IPS DF 4.7 (cell line): Measurements from ENCODE around the gene SUN2.
"Not testable (repeated sequence)": the region's sequence is repeated elsewhere in the genome, so short reads cannot be mapped to it uniquely, and the experiment has no call there.

Experiments
- DNase-seq: peaks from one replicate; pipeline ENCODE4 v3.0.0-alpha.2; 2013; ENCODE audit warnings: low spot score; ENCODE audit errors: extremely low read depth

The SUN2 gene, protein sequence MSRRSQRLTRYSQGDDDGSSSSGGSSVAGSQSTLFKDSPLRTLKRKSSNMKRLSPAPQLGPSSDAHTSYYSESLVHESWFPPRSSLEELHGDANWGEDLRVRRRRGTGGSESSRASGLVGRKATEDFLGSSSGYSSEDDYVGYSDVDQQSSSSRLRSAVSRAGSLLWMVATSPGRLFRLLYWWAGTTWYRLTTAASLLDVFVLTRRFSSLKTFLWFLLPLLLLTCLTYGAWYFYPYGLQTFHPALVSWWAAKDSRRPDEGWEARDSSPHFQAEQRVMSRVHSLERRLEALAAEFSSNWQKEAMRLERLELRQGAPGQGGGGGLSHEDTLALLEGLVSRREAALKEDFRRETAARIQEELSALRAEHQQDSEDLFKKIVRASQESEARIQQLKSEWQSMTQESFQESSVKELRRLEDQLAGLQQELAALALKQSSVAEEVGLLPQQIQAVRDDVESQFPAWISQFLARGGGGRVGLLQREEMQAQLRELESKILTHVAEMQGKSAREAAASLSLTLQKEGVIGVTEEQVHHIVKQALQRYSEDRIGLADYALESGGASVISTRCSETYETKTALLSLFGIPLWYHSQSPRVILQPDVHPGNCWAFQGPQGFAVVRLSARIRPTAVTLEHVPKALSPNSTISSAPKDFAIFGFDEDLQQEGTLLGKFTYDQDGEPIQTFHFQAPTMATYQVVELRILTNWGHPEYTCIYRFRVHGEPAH

DNA sequence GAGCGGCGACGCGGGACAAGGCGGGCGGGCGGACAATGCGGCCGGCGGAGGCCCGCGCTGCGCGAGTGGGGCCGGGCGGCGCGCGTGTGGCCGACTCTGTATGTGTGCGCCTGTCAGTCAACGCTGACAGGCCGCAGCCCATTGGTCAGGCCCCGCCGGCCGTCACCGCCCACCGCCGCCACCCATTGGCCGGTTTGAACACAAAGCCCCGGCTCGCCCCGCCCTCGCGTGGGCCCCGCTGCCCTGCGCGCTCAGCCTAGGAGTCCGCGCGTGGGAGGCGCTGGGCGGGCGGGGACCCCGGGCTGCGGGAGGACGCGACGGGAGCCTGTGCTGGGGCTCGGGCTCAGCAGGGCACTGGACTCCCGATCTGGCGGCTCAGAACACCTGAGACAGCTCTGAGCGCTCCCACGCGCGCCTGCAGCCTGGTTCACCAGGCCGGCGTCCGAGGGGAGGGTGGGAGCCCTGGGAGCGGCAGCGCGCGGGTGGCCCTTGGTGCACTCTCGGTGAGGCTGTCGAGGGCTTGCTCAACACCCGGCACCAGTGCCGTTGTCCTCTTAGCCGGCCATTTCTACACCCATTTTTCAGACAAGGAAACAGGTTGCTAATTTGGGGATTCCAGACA lies at the start of gene SUN2:
Gene SUN2, minus strand, starts transcription at position 88 of the 622 bp plus-strand sequence. CDS start 3,370 bp downstream, outside the sequence.
- no peak for DNase-seq

DNA sequence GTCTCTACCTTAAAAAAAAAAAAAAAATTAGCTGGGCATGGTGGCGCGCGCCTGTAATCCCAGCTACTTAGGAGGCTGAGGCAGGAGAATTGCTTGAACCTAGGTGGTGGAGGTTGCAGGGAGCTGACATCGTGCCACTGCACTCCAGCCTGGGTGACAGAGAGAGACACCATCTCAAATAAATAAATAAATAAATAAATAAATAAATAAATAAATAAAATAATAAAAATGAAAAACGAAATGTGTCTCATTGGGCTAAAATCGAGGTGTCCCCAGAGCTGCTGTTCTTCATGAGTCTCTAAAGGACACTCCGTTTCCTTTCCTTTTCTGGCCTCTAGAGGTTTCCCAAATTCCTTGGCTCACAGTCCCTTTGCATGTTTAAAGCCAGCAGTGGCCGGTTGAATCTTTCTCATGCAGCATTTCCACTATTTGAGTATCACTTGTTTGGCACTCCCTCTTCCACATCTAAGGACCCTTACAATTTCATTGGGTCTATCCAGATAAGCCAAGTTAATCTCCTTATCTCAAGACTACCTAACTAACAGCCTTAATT lies 49.3 kb upstream of the SUN2 start:
- not testable (repeated sequence) for DNase-seq

DNA sequence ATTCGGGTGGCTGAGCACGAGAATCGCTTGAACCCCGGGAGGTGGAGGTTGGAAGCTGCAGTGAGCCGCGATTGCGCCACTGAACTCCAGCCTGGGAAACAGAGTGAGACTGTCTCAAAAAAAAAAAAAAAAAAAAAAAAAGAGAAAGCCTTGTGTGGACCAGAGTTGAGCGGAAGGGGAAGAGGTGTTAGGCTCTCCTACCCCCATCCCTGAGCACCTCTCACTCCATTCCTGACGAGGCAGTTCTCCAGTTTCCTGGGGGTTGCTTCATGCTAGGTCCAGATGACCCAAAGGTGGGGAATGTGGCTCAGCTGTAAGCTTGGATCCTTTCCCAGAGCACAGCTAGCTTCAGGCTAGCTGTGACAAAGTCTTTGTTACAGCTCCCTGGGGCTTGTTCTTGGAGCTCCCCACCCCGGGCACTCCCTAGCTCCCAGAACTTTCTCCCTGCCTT lies 46.9 kb upstream of the SUN2 start:
- no peak for DNase-seq

DNA sequence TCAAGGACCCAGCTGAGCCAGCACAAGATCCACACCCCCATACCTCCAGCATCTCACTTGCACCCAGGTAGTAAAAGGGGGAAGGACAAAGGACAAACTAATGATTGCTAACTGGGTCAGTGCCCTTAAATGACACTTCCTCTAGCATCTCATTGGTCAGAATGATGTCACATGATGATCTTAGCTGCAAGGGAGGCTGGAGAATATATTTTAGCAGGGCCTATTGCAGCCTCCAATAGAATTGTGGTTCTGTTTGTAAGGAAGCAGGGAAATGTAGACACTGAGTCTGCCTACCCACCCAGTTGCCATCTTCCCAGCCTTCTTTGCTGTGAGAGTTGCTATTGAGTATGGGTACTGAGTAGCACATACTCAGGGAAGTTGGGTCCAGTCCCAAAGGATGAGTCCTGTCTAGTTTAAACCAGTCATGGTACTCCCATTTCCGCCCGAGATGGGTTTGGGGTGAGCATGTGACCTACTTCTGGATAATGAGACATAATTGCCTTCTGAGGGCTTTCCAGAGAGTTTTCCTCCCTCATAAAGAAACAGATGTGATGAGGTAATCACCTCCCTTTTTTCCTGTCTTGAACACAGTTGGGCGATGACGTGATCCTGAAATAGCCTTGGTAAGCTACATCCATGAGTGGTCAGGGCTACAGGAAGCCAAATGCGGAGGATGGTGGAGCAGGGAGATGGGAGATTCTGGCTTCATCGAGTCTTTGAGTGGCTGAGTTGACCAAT lies 43.6 kb upstream of the SUN2 start:
- no peak for DNase-seq

DNA sequence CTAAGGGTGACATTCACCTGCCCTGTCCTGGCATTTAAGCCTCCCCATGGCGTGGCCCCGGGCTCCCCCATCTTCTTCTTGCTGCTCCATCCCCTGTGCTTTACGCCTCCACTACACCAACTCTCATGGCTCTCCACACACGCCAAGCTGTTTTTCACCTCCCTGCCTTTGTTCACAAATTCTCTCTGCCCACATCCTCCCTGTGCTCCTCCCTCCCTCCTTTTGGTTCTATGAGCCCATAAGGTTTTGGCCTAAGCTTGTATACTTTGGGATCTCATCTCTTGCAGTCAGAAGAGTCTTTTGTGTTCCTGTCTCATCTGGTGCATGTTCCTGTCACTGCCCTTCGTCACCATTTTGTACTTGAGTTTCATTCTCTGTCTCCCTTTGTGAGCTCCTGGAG lies 42.7 kb upstream of the SUN2 start:
- DNase-seq = no peak

DNA sequence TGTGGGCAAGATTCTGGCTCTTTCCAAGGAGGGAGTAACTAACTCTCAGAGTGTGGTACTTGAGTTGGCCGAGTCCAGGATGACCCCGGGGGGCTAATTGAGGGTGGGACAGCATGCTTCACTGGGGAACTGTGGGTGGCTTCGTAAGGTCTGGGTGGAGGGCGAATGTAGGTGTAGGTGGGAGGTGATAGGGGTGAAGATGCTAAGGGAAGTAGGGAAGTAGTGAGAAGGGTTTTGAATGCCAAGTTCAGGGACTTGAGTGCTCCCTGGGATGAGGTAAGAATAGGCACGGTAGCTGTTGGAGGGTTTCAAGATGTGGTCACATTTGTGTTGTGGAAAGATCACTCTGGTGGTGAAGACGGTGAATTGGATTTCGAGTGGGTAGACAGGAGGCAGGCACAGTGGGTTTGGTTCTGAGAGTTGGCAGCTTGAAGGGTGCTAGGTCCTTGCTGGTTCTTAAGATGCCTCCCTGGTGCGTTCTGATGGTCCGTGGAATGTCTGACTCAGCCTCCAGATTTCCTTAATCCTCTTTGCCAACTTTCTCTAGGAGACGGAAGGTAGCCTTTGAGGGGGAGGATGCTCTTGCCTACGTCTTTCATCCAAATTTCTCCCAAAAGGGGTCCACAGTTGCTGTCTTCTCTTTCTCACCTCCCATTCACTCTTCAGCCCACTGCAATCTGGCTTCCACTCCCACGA lies 40.6 kb upstream of the SUN2 start:
- no peak for DNase-seq

DNA sequence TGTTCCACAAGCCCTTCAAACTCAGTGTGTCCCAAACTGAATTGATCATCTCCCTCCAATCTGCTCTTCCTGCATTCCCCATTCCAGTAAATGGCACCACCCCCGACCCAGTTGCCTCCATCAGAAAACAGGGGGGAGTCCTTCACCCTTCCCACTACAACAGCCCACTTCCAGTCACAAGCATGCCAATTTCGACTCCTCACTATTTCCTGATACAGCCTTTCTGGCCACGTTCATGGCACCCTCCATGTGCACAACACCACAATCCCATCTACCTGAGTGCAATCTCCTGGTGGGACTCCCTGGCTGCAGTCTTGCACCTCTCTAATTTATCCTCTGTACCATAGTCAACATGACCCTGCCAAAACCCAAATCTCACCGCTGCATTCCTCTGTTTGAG lies 39.8 kb upstream of the SUN2 start:
- no peak for DNase-seq

DNA sequence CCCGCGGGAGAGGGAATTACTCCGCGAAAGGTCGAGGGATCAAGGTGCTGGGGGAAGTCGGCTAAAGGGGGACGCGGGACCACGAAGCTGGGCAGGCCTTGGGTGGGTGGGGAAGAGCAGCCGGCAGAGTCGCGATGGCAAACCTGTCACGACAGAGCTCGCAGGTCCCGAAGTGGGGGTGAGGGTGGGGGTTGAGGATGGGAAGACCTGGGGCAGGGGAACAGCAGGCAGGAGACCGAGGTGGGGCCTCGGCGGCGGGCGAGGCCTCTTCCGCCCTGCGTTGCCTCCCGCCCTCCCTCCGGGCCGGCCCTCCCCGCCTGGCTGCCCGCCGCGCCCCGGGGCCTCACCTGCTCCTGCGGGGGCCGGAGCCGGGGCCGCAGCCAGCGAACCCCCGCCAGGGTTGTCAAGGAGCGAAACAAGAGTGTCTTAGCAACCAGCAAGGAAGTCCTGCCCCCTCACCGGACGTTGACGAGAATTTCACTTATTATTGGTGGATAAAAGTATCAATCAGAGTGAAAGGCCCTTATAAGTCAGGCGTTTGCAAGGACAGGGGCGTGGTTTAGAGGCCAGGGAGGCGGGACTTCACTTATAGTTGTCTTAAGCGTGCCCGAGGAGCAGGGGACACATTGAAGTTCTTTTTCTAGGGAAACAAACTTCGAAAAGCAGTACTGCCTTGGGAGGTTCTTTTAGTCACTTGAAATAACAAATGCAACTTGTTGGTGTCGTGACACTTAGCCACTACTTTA lies 38.1 kb upstream of the SUN2 start, which contains the start of gene DNAL4:
Gene DNAL4, minus strand, starts transcription at position 423 of the 746 bp plus-strand sequence. CDS start 11,412 bp downstream, outside the sequence.
- DNase-seq = peak; percentile 89

DNA sequence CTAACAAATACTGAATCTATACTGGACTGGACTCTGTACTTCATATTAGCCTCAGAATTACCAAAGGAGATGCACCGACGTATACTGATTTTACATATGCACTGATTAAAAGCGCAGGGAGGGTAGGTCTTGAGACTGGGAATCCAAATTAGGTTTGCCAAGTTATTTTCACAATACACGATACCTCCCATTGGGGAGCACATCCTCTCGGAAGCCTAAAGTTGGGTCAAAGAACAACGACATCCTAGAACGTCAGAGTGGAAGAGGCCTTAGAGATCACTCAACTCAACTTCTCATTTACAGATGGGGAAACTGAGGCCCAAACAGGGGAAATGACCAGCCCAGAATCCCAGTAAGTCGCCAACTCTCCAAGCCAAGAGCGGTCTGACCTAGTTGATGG lies 37.5 kb upstream of the SUN2 start:
- no peak for DNase-seq

DNA sequence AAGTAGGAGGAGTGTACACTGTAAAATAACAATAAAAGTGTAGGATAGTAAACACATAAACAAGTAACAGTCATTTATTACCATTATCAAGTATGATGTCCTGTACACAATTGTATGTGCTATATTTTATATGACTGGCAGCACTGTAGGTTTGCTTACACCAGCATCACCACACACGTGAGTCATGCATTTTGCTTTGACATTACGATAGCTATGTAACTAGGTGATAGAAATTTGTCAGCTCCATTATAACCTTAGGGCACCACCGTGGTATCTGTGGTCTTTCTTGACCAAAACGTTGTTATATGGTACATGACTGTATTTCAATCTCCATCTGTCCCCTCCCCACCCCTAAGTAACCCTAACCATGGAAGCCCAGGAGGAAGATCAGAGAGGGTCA lies 37.0 kb upstream of the SUN2 start:
- DNase-seq = no peak

DNA sequence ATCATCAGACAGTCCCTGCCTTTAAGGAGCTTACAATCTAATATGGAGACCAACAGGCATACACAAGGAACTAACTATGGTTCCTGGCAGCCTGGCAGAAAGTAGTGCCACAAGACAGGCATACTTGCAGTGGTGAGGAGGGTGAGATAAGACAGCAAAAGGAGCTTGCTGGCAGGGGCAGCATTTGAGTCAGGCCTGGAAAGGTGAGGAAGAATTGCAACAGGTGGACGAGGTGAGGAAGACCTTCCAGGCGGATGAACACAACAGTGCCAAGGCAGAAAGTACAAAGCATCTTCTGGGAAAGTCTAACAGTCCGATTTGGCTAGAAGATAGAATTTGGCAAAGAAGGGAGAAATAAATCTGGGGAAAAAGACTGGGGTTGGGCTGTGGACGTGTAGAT lies 33.8 kb upstream of the SUN2 start:
- no peak for DNase-seq

DNA sequence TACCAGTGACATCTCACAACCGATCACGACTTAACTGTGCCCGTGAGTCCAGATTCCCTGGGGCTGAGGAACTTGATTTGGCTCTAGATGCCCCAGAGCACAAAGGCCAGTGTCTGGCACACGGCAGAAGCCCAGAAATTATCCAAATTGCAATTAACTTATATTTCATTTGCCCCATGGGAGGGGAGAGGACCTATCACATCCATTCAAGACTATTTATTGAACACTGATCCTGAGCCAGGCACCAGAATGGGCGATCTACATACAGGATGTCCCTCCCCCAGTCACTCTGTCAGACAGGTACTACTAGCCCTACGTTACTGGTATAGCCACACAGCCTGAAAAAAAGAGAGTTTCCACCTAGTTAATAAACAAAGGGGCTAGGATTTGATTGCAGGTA lies 33.0 kb upstream of the SUN2 start:
- no peak for DNase-seq

DNA sequence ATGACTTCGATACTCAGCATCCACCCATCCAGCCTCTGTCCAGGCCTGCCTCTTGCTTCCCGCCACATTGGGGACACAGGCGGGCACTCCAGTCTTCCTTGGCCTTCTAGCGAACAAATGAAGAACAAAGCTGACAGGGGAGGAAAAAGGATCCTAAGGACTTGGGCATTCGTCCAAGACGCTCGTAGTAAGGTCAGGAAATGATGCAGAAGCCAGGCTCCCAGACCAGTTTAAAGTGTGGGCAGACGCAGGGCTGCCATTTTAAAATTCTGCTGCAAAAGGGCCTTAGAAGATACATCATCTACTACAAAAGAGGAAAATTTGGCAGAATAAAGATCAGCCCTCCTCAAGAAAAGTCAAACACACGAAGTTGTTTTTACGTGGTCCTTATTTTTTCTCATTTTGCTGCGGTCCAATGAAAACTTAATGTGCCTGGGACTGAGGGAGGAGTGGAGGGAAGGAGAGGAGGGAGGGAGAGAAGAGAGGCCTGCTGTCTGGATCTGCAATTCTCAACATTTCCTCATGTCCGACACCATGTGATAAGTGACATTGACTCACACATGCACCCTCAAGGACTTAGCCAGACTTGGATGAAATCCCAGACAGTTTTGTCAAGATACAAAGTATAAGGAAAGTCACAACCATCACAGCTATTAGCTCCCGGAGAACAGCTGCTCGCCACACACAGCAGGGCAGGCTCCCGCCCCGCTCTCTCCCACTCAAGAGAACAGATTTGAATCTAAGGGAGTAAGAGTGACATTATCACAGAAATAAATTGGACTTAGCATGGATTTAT lies 32.4 kb upstream of the SUN2 start:
- no peak for DNase-seq

DNA sequence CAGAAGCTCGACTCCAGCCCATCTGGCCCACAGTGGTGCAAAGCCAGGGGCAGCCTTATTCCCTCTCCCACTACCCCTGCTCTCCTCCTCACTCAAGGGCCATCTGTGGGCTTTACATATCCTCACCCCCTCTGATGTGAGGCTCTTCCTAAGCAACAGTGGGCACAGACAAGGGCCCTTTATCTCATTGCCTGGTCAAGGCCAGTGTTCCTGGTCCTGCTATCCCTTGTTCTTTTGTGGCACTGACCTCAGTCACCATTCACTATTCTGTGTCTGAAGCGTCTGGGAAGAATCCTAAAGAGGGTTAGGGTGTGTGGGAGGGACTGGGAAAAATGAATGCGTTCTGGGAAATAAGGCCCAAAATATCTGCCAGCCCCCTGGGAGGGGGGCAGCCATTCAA lies 30.8 kb upstream of the SUN2 start:
- DNase-seq = no peak

DNA sequence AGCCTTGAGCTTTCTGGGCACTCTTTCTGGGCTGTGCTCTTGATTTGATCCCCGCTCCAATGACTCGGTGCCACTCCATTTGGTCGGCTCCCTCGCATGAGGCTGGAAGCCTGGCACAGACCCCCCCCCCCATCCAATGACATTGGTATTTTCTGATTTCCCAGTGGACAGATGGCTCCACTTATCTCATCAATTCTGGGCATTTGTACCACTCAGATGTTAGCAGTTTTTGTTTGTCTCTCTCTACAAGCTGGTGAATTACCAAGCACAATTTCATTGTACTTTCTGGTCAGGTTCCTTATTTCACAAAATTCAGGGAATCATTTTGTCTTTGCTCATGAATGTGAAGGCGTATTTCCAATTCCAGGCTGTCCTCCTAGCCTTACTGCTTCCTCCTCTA lies 29.1 kb upstream of the SUN2 start:
- DNase-seq = no peak

DNA sequence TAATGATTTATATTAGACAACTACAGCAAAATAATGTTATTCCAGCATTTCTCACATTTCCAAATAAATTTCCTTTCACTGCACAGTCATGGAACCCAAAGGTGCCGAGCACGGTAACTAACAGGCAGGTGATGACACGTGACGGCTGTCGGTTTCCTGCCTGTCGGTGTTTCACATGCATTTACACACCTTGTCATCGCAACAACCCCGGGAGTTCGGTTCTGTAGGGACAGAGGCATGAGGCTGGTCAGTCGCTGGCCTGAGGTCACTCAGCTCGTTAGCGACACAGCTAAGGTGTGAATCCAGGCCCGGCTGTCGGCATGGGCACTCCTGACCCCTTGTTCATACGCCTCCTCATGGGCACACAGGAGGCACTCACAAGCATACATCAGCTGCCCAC lies 28.2 kb upstream of the SUN2 start:
- DNase-seq = no peak

DNA sequence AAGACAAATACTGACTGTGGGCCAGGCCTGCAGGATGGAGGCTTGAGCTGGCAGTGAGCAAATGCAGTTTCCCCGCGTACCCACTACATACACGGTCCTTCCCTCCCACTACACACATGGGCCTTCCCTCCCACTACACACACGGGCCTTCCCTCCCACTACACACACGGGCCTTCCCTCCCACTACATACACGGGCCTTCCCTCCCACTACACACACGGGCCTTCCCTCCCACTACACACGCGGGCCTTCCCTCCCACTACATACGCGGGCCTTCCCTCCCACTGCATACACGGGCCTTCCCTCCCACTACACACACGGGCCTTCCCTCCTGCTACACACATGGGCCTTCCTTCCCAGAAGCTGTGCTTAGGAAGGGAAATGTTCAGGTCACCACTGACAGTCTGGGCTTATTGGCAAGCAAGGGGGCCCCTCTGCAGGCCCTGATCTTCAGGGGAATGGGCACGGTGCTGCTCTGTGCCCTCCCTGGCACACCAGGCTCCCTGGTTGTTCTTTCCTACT lies 27.4 kb upstream of the SUN2 start:
- no peak for DNase-seq

DNA sequence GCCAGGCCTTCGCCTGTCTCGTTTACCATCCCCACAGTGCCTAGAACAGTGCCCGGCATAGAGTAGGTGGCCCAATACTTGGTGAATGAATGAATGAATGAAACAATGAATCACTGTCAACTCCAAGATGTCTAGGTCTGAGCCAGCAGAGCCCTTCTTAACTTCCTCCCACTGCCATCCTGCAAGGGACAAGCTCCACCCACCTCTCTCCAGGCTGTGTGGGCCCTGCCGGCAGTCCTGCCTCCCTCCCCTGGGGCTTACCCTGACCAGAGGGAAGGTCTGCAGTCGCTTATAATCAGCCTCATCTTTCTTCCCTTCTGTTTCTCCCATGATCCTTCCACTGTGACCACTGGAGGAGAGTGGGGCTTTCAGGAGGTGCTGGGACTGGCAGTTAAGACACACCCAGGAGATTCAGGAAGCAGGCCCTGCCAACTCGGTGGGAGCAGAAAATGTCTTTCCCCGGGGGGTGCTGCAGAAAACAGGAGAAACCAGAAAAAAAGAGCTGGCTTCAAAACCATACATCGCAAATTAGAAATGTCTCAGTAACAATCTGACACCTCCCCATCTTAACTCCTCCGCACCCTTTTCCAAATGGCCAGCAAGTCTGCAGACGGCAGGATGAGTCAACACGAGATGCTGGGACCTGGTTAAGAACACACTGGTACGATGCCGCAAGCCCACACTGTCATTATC lies 26.8 kb upstream of the SUN2 start:
- no peak for DNase-seq
